NB4 (cell line): ENCODE measurements around the gene PCSK5.

Experiments used
- CTCF ChIP-seq: IDR thresholded peaks from one replicate; pipeline ENCODE4 v1.5.1; 2012; ENCODE audit warnings: low read depth, low read length
- MAX ChIP-seq: IDR thresholded peaks from 2 replicates; pipeline ENCODE4 v1.6.1; 2011; ENCODE audit warnings: low read depth, low read length

GRCh38 chr9:76378367-76379073 is 488.0 kb downstream of the PCSK5 start:
- TF ChIP-seq CTCF: no peak
- TF ChIP-seq MAX: no peak
